Psoas muscle (tissue), 8 donors: ENCODE data around the gene PPP1R9A. TPM values are rescaled to one million over a fixed set of nuclear protein-coding genes. Genes with fewer than 3 reads are reported as not detected.

Experiments
- ATAC-seq, 4 donors: fragments of 200-7000 bp; cut with Tn5 transposase; one replicate each; pipeline ENCODE4 v1.9.1; 2020; ENCODE audit warnings: moderate library complexity in 3 of 4, mild to moderate bottlenecking in 2 of 4
- DNase-seq, 2 donors: peaks; one replicate each; pipeline ENCODE4 v3.0.0-alpha.2; 2020
- H3K27ac ChIP-seq: fragments of 200-600 bp; one replicate; pipeline ENCODE4 v1.8.0; 2022
- H3K27me3 ChIP-seq, 3 donors: fragments of 200-600 bp in 1 of 3; one replicate each; pipeline versions ENCODE4 v1.6.1 to v1.8.0; 2013 to 2022; ENCODE audit warnings: low read length in 2 of 3, mild to moderate bottlenecking in 2 of 3, moderate library complexity in 1 of 3; ENCODE audit not compliant: insufficient read depth in 3 of 3
- H3K36me3 ChIP-seq, 2 donors: fragments of 200-600 bp in 1 of 2; one replicate each; pipeline versions ENCODE4 v1.6.1 to v1.8.0; 2013 to 2022; ENCODE audit warnings: low read depth in 1 of 2, mild to moderate bottlenecking in 1 of 2, moderate library complexity in 1 of 2; ENCODE audit not compliant: insufficient read depth in 1 of 2
- H3K4me1 ChIP-seq: fragments of 200-600 bp; one replicate; pipeline ENCODE4 v1.8.0; 2022
- H3K4me3 ChIP-seq: fragments of 200-600 bp; one replicate; pipeline ENCODE4 v1.8.0; 2022; ENCODE audit warnings: mild to moderate bottlenecking
- H3K9me3 ChIP-seq: fragments of 200-600 bp; one replicate; pipeline ENCODE4 v1.8.0; 2022
- WGBS, 3 donors: extraction: QIAGEN DNeasy Blood & Tissue Kit; methylation state at CpG; one replicate each; pipeline versions ENCODE4 v1.1.6 to v1.1.7; 2013; 5-methylcytosine and 5-hydroxymethylcytosine counted together
- intact Hi-C, 2 donors: fragments of 100-400 bp; cut with DNase I; formaldehyde crosslinking; loops; one replicate each; pipeline versions ENCODE4 v1.11.0 to v1.14.2; 2022
- polyA plus RNA-seq, 3 donors: library from polyadenylated mRNA; stranded (reverse); fragments of 200-250 nt; gene quantifications; one replicate each; pipeline ENCODE4 v1.2.3, GENCODE V29; 2013
- total RNA-seq, 4 donors: library from RNA; stranded (reverse); fragmentation: NEBNext Ultra II Directional in 2 of 4; extraction: Animal tissue kit (Norgen Biotek cat#: 25700) in 2 of 4; gene quantifications; one replicate each; pipeline versions ENCODE4 v1.2.1 to v1.2.4, GENCODE V29; 2021 to 2023
- TF ChIP-seq, protein P1 (sequence below): fragments of 200-600 bp; IDR thresholded peaks from one replicate; pipeline ENCODE4 v1.8.0; 2022; ENCODE audit warnings: antibody characterized with exemption
- donor health status: healthy with polysubstance abuse.
- donor health status: DM: no; HTN: no; CAD: no; lungs with moderate emphysema.
- donor health status: Bipolar disorder and iron deficiency.
- donor health status: healthy.
- donor health status: DM: yes; HTN: yes; CAD: no.
- donor health status: DM: no; HTN: no; CAD: no.
- donor health status: DM: no; HTN: no; CAD: no.
- donor health status: DM: yes; HTN: yes; CAD: no.

The PPP1R9A gene
- total and polyA plus RNA-seq, 7 donors: 1.1 to 18.6 (median 13.5) TPM

DNA sequence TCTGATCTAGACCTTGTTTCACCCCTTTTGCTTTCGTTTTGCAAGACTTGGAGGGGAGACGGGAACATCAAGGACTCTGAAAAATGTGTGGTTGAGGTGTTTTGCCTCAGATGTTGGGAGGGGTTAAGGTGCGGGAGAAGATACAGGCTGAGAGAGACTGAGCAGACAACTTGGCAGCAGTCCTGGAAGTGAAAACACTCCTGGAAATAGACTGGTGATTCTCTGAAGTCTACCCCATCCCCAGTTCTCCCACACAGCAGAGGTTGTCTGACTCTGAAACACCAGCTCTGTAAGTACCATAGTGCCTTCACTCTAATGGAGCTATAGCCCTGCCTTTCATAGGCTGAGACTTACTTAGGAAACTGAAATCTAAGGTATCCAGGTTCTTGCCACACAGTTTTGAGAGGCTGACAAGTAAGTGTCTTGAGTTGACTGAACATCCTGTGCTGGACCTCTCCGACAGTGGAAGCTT, 152.5 kb downstream of the PPP1R9A start:
- peak; percentile 64 to 78 (median 70) for ATAC-seq
- DNase-seq: no peak
- 32 to 70% (median 56%) methylated on average over 4 of the region's 4 CpGs for WGBS, 3 donors

DNA sequence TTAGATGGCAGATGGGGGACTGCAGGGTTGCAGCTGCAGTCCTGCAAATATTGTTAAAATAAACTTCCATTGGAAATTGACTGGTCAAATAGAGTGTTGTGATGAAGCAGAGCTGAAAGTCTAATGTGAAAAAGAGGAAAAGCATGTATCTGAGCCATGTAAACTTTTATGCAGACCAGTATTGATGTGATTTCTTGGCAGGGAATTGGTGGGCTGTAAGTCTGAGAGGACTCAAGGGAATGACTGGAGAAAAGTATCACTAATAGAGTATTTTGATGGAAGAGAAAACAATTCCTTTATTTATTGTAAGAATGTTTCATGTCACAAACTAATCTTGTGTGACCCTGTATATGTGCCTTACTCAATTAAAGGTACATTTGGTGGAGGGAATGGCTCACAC, 155.5 kb downstream of the PPP1R9A start:
- ATAC-seq (no peak), DNase-seq (no peak)
- TF ChIP-seq, protein P1, sequence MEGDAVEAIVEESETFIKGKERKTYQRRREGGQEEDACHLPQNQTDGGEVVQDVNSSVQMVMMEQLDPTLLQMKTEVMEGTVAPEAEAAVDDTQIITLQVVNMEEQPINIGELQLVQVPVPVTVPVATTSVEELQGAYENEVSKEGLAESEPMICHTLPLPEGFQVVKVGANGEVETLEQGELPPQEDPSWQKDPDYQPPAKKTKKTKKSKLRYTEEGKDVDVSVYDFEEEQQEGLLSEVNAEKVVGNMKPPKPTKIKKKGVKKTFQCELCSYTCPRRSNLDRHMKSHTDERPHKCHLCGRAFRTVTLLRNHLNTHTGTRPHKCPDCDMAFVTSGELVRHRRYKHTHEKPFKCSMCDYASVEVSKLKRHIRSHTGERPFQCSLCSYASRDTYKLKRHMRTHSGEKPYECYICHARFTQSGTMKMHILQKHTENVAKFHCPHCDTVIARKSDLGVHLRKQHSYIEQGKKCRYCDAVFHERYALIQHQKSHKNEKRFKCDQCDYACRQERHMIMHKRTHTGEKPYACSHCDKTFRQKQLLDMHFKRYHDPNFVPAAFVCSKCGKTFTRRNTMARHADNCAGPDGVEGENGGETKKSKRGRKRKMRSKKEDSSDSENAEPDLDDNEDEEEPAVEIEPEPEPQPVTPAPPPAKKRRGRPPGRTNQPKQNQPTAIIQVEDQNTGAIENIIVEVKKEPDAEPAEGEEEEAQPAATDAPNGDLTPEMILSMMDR: no peak
- no peaks in the 10 kb centered on the region for H3K27me3 ChIP-seq
- no peak overlapping the region for H3K4me3 ChIP-seq
- no peaks in the 10 kb centered on the region for H3K4me1 ChIP-seq
- H3K27ac ChIP-seq: no peak overlapping the region
- no peaks in the 10 kb centered on the region for H3K36me3 ChIP-seq
- no peaks in the 10 kb centered on the region for H3K9me3 ChIP-seq
- intact Hi-C loops: no loop called here

More for the DNA sequence above, 152.5 kb downstream of the PPP1R9A start:
- Histone ChIP-seq H3K36me3 (no peaks in the 10 kb centered on the region), H3K4me1 (no peaks in the 10 kb centered on the region), H3K27ac (no peak overlapping the region), H3K4me3 (no peak overlapping the region), H3K27me3 (no peaks in the 10 kb centered on the region), H3K9me3 (no peaks in the 10 kb centered on the region)
- TF ChIP-seq, protein P1: no peak
- intact Hi-C loops: no loop called here

DNA sequence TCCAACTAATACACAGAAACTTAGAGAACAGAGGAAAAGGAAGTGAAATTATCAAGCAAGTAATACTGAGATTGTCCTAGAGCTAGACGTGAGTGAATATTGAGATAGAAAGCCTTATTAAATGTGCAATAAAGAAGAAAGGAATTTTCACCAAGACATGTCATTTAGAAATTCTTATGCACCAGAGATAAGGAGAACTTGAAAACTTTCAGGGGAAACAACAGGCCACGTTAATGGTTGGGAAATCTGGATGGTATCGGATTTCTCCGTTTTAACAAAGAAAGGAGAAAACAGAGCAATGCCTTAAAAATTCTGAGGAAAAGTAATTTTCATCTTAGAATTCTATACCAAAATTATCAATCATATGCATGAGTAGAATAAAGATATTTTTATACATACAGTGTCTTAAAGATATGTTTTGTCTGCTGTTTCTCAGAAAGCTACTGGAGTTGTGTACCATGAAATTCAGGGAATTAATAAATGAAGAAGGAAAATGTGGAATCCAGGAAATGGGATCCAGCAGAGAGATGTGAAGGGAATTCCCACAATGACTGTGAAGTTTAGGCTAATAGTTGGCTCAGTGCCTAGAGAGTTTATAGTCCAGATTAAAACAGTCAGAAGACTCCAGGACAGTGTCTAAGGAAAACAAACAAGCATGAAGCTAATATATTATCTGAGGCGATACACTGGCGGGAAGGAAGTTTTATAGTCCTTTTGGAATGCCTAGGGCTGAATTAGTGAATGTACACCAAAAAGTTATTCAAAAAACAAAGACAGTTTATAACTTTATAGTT, 159.5 kb downstream of the PPP1R9A start:
- Histone ChIP-seq H3K4me3 (no peak overlapping the region), H3K27me3 (no peaks in the 10 kb centered on the region), H3K4me1 (no peaks in the 10 kb centered on the region), H3K27ac (no peak overlapping the region), H3K9me3 (no peaks in the 10 kb centered on the region), H3K36me3 (no peaks in the 10 kb centered on the region)
- DNase-seq: no peak
- no peak for ATAC-seq
- intact Hi-C loops: no loop called here
- TF ChIP-seq, protein P1: no peak
- 58 to 67% (median 65%) methylated on average over 6 of the region's 6 CpGs for WGBS, 3 donors

DNA sequence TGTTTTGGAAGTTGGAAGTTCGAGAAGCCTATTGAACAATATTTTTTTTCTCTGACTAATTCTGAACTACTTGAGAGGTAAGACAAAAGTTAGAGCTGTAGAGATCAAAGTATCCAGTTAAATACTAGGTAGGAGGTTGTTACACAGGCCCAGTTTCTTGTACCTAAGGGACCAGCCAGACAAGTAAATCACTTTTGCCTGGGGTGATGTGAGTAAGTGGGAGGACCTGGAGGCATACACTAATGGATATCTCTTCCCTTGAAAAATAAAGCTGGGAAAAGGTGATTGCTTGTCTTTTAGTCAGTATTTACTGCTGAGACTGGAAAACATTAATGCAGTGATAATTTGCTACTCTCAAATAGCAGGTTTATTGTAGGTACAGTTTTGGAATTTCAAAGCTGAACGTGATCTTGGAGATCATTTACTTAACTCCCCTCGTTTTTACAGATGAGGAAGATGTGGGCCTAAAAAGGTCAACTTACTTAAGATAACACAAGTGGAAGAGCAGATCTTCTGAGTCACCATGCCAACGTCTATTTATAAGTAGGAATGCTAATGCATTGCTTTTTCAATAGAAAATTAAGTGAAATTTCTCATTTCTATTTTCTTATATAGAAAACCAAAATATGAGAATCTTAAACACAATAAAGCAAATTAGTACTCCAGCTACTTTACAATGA, 181.3 kb downstream of the PPP1R9A start:
- TF ChIP-seq, protein P1: no peak
- ATAC-seq (no peak), DNase-seq (no peak)
- H3K4me1 ChIP-seq: peaks cover 7% of the 10 kb centered on the region
- intact Hi-C loops: no loop called here
- H3K9me3 ChIP-seq: no peaks in the 10 kb centered on the region
- H3K4me3 ChIP-seq: no peak overlapping the region
- no peak overlapping the region for H3K27ac ChIP-seq
- H3K36me3 ChIP-seq: no peaks in the 10 kb centered on the region
- WGBS, 3 donors: 40 to 62% (median 51%) methylated on average over 4 of the region's 4 CpGs
- no peaks in the 10 kb centered on the region for H3K27me3 ChIP-seq
